Smooth muscle cell (in vitro differentiated cells): ENCODE measurements around the gene DNAH14. TPM values are rescaled to one million over a fixed set of nuclear protein-coding genes. Genes with fewer than 3 reads are reported as not detected.
"Not testable (repeated sequence)": the region's sequence is repeated elsewhere in the genome, so short reads cannot be mapped to it uniquely, and the experiment has no call there.

Source experiments
- DNase-seq: peaks from one replicate; lab custom pipeline; 2025; ENCODE audit not compliant: unreplicated experiment; lab: John Stamatoyannopoulos, UW
- H2AFZ ChIP-seq: fragments of 200-600 bp; sonication (generic); 2 replicates; pipeline ENCODE4 v1.6.0; 2016; ENCODE audit warnings: antibody characterized with exemption, low read depth, mild to moderate bottlenecking
- H3F3A ChIP-seq: fragments of 200-600 bp; sonication (generic); 2 replicates; pipeline ENCODE4 v1.6.0; 2017; ENCODE audit warnings: antibody characterized with exemption, low read depth
- H3K27ac ChIP-seq: fragments of 200-600 bp; sonication (generic); 2 replicates; pipeline ENCODE4 v1.5.1; 2016; ENCODE audit warnings: low read depth, mild to moderate bottlenecking
- H3K27me3 ChIP-seq: fragments of 200-600 bp; sonication (generic); 2 replicates; pipeline ENCODE4 v1.6.1; 2016; ENCODE audit warnings: low read depth, mild to moderate bottlenecking
- H3K36me3 ChIP-seq: fragments of 200-600 bp; sonication (generic); 2 replicates; pipeline ENCODE4 v1.5.1; 2016; ENCODE audit warnings: low read depth
- H3K4me1 ChIP-seq: fragments of 200-600 bp; sonication (generic); 2 replicates; pipeline ENCODE4 v1.5.1; 2016; ENCODE audit warnings: low read depth
- H3K4me2 ChIP-seq: fragments of 200-600 bp; sonication (generic); 2 replicates; pipeline ENCODE4 v1.6.0; 2016; ENCODE audit warnings: mild to moderate bottlenecking
- H3K4me3 ChIP-seq: fragments of 200-600 bp; sonication (generic); 2 replicates; pipeline ENCODE4 v1.5.1; 2016; ENCODE audit warnings: mild to moderate bottlenecking
- H3K79me2 ChIP-seq: fragments of 200-600 bp; sonication (generic); 2 replicates; pipeline ENCODE4 v1.6.0; 2016; ENCODE audit warnings: low read depth, mild to moderate bottlenecking
- H3K9ac ChIP-seq: fragments of 200-600 bp; sonication (generic); 2 replicates; pipeline ENCODE4 v1.6.0; 2016; ENCODE audit warnings: low read depth
- H3K9me3 ChIP-seq: fragments of 200-600 bp; sonication (generic); replicated peaks from 2 replicates; pipeline ENCODE4 v1.5.1; 2016; ENCODE audit warnings: low read depth
- H4K20me1 ChIP-seq: fragments of 200-600 bp; sonication (generic); 2 replicates; pipeline ENCODE4 v1.6.0; 2016; ENCODE audit warnings: low read depth
- CTCF ChIP-seq: fragments of 200-600 bp; sonication (generic); IDR thresholded peaks from 2 replicates; pipeline ENCODE4 v1.5.1; 2017; ENCODE audit warnings: borderline replicate concordance, mild to moderate bottlenecking, antibody characterized with exemption; ENCODE audit not compliant: insufficient read depth, poor library complexity, severe bottlenecking
- whole genome bisulfite sequencing: methylation state at CpG from one replicate; pipeline ENCODE4 v1.1.7; 2016; ENCODE audit warnings: low lambda C conversion rate; 5-methylcytosine and 5-hydroxymethylcytosine counted together
- polyA plus RNA-seq: library from polyadenylated mRNA; unstranded; fragments of >200 nt; fragmentation: Nextera tagmentation; extraction: Ambion mirVana; gene quantifications from 2 replicates; pipeline ENCODE4 v1.2.1, GENCODE V29; 2016
- total RNA-seq: library from RNA; depleted of rRNA; stranded (reverse); fragments of >200 nt; gene quantifications from 2 replicates; pipeline ENCODE4 v1.2.3, GENCODE V29; 2014

DNAH14 gene
- total and polyA plus RNA-seq, 2 experiments from 2014 or later: 9.4 to 44.0 TPM

GRCh38 chr1:225224287-225224686, 294.8 kb downstream of the DNAH14 start:
- H3K27me3 ChIP-seq: no peaks in the 10 kb centered on the region
- no peaks in the 10 kb centered on the region for H3K4me1 ChIP-seq
- H3K4me3 ChIP-seq: no peak overlapping the region
- no peak overlapping the region for H3K4me2 ChIP-seq
- no peak overlapping the region for H3K27ac ChIP-seq
- H3K9me3 ChIP-seq: no peaks in the 10 kb centered on the region
- H3K36me3 ChIP-seq: no peaks in the 10 kb centered on the region
- 57% methylated on average over 1 of the region's 1 CpG for WGBS
- H2AFZ ChIP-seq: no peak overlapping the region
- no peak for TF ChIP-seq CTCF
- no peaks in the 10 kb centered on the region for H3K79me2 ChIP-seq
- H3K9ac ChIP-seq: no peak overlapping the region
- no peaks in the 10 kb centered on the region for H4K20me1 ChIP-seq
- DNase-seq: no peak
- H3F3A ChIP-seq: no peaks in the 10 kb centered on the region

- Histone ChIP-seq H3K9me3 (no peaks in the 10 kb centered on the region), H3K4me2 (no peak overlapping the region), H3K79me2 (no peaks in the 10 kb centered on the region), H3K4me1 (no peaks in the 10 kb centered on the region), H3K27me3 (no peaks in the 10 kb centered on the region), H3F3A (no peaks in the 10 kb centered on the region), H3K9ac (no peak overlapping the region), H3K4me3 (no peak overlapping the region), H4K20me1 (no peaks in the 10 kb centered on the region), H3K27ac (no peak overlapping the region), H2AFZ (no peak overlapping the region), H3K36me3 (no peaks in the 10 kb centered on the region)
- TF ChIP-seq CTCF: no peak
- 93% methylated on average over 2 of the region's 2 CpGs for WGBS
- no peak for DNase-seq
These were observed 296.2 kb downstream of the DNAH14 start for GRCh38 chr1:225225681-225226080.

- no peaks in the 10 kb centered on the region for H3K4me1 ChIP-seq
- H3K9ac ChIP-seq: no peak overlapping the region
- H3K9me3 ChIP-seq: no peaks in the 10 kb centered on the region
- H3F3A ChIP-seq: no peaks in the 10 kb centered on the region
- no peak for DNase-seq
- H3K4me3 ChIP-seq: no peak overlapping the region
- 55% methylated on average over 8 of the region's 8 CpGs for whole genome bisulfite sequencing
- H3K79me2 ChIP-seq: no peaks in the 10 kb centered on the region
- H3K36me3 ChIP-seq: no peaks in the 10 kb centered on the region
- H3K4me2 ChIP-seq: no peak overlapping the region
- no peaks in the 10 kb centered on the region for H3K27me3 ChIP-seq
- no peak overlapping the region for H3K27ac ChIP-seq
- no peak overlapping the region for H2AFZ ChIP-seq
- no peaks in the 10 kb centered on the region for H4K20me1 ChIP-seq
- TF ChIP-seq CTCF: no peak
These were observed 299.4 kb downstream of the DNAH14 start for GRCh38 chr1:225228871-225229303.

- H3K4me1 ChIP-seq, H3K27ac ChIP-seq, H3K9me3 ChIP-seq, H3K79me2 ChIP-seq, H2AFZ ChIP-seq, H3K4me2 ChIP-seq, H3K9ac ChIP-seq, H3K27me3 ChIP-seq, H3K4me3 ChIP-seq, H3K36me3 ChIP-seq, DNase-seq, H4K20me1 ChIP-seq, H3F3A ChIP-seq: not testable (repeated sequence)
These were observed 300.0 kb downstream of the DNAH14 start for GRCh38 chr1:225229429-225229828.
